Fibroblast of lung (primary cell): ENCODE data around the gene PCP4. TPM values are rescaled to one million over a fixed set of nuclear protein-coding genes. Genes with fewer than 3 reads are reported as not detected.

Source experiments
- DNase-seq, 2 donors: peaks; one replicate each; pipeline versions ENCODE4 v3.0.0 to v3.0.0-alpha.2; 2010; ENCODE audit warnings: low read depth in 2 of 2
- H2AFZ ChIP-seq: 2 replicates; pipeline ENCODE4 v1.5.1; 2012; ENCODE audit warnings: low read length, control low read depth, inconsistent platforms
- H3K27ac ChIP-seq: 2 replicates; pipeline ENCODE4 v1.5.1; 2011; ENCODE audit warnings: low read length, control low read depth; ENCODE audit not compliant: insufficient read depth
- H3K27me3 ChIP-seq: 2 replicates; pipeline ENCODE4 v1.5.1; 2011; ENCODE audit warnings: mild to moderate bottlenecking, low read length; ENCODE audit not compliant: control insufficient read depth, insufficient read depth
- H3K36me3 ChIP-seq: 2 replicates; pipeline ENCODE4 v1.5.1; 2011; ENCODE audit warnings: low read length; ENCODE audit not compliant: control insufficient read depth, insufficient read depth
- H3K4me1 ChIP-seq: 2 replicates; pipeline ENCODE4 v1.5.1; 2011; ENCODE audit warnings: low read length; ENCODE audit not compliant: control insufficient read depth, insufficient read depth; ENCODE audit errors: extremely low read depth
- H3K4me2 ChIP-seq: 2 replicates; pipeline ENCODE4 v1.5.1; 2011; ENCODE audit warnings: low read length, control low read depth; ENCODE audit not compliant: insufficient read depth; ENCODE audit errors: extremely low read depth
- H3K4me3 ChIP-seq, 4 experiments: fragments of 200-600 bp in 1 of 4; sonication (generic) in 1 of 4; replicated peaks in 1 of 4; 2 replicates each; pipeline ENCODE4 v1.5.1; 2011 to 2016; ENCODE audit warnings: low read length in 4 of 4, low read depth in 3 of 4, mild to moderate bottlenecking in 3 of 4, control low read depth in 2 of 4, inconsistent platforms in 1 of 4, mixed read lengths in 1 of 4; ENCODE audit not compliant: insufficient read depth in 1 of 4; ENCODE audit errors: control extremely low read depth in 1 of 4
- H3K79me2 ChIP-seq: 2 replicates; pipeline ENCODE4 v1.5.1; 2012; ENCODE audit warnings: mild to moderate bottlenecking, low read length, inconsistent platforms; ENCODE audit not compliant: control insufficient read depth, insufficient read depth
- H3K9ac ChIP-seq: 2 replicates; pipeline ENCODE4 v1.5.1; 2011; ENCODE audit warnings: mild to moderate bottlenecking, low read length, control low read depth; ENCODE audit not compliant: insufficient read depth
- H3K9me3 ChIP-seq: 2 replicates; pipeline ENCODE4 v1.5.1; 2012; ENCODE audit warnings: low read depth, low read length; ENCODE audit not compliant: control insufficient read depth, insufficient read depth
- H4K20me1 ChIP-seq: 2 replicates; pipeline ENCODE4 v1.5.1; 2011; ENCODE audit warnings: low read length; ENCODE audit not compliant: control insufficient read depth, insufficient read depth; ENCODE audit errors: extremely low read depth
- EZH2 ChIP-seq: IDR thresholded peaks from 2 replicates; pipeline ENCODE4 v1.5.1; 2012; ENCODE audit warnings: low read length, control low read depth, mild to moderate bottlenecking; ENCODE audit errors: missing control alignments
- polyA plus RNA-seq, 2 donors: library from polyadenylated mRNA; depleted of rRNA in 1 of 2; stranded (reverse) in 1 of 2; unstranded in 1 of 2; fragments of >200 nt; gene quantifications; 2 replicates each; pipeline ENCODE4 v1.2.1, GENCODE V29; 2011 to 2012; ENCODE audit warnings: missing spikeins in 1 of 2
- total RNA-seq: library from RNA; depleted of rRNA; stranded (reverse); fragments of >200 nt; gene quantifications from 2 replicates; pipeline ENCODE4 v1.2.1, GENCODE V29; 2014
- TF ChIP-seq, protein P1 (sequence below), 2 donors: IDR thresholded peaks in 1 of 2; conservative IDR thresholded peaks in 1 of 2; 1 replicate in 1 of 2; 2 replicates in 1 of 2; pipeline ENCODE4 v1.5.1; 2011 to 2012; ENCODE audit warnings: low read length in 2 of 2, control low read depth in 1 of 2, inconsistent platforms in 1 of 2, low read depth in 1 of 2, mild to moderate bottlenecking in 1 of 2

PCP4 gene
- total and polyA plus RNA-seq, 2 donors (not counting 1 experiment from before 2014, with no cell fraction given) = not detected

GRCh38 chr21:39955326-39955725 is 88.1 kb downstream of the PCP4 start:
- Histone ChIP-seq H3K36me3 (no peaks in the 10 kb centered on the region), H3K4me2 (no peak overlapping the region), H3K4me3 (no peak overlapping the region), H3K27me3 (no peaks in the 10 kb centered on the region), H3K27ac (no peak overlapping the region), H3K9ac (no peak overlapping the region), H3K9me3 (no peaks in the 10 kb centered on the region), H4K20me1 (no peaks in the 10 kb centered on the region), H3K4me1 (no peaks in the 10 kb centered on the region), H3K79me2 (no peaks in the 10 kb centered on the region), H2AFZ (no peak overlapping the region)
- DNase-seq = no peak
- TF ChIP-seq EZH2 = no peak

- no peaks in the 10 kb centered on the region for H3K9me3 ChIP-seq
- H3K27me3 ChIP-seq = no peaks in the 10 kb centered on the region
- H3K36me3 ChIP-seq = no peaks in the 10 kb centered on the region
- H3K9ac ChIP-seq = no peak overlapping the region
- no peak overlapping the region for H3K4me2 ChIP-seq
- H3K79me2 ChIP-seq = no peaks in the 10 kb centered on the region
- no peak overlapping the region for H3K27ac ChIP-seq
- no peaks in the 10 kb centered on the region for H4K20me1 ChIP-seq
- H2AFZ ChIP-seq = no peak overlapping the region
- H3K4me1 ChIP-seq = no peaks in the 10 kb centered on the region
- no peak overlapping the region for H3K4me3 ChIP-seq
- TF ChIP-seq, protein P1, sequence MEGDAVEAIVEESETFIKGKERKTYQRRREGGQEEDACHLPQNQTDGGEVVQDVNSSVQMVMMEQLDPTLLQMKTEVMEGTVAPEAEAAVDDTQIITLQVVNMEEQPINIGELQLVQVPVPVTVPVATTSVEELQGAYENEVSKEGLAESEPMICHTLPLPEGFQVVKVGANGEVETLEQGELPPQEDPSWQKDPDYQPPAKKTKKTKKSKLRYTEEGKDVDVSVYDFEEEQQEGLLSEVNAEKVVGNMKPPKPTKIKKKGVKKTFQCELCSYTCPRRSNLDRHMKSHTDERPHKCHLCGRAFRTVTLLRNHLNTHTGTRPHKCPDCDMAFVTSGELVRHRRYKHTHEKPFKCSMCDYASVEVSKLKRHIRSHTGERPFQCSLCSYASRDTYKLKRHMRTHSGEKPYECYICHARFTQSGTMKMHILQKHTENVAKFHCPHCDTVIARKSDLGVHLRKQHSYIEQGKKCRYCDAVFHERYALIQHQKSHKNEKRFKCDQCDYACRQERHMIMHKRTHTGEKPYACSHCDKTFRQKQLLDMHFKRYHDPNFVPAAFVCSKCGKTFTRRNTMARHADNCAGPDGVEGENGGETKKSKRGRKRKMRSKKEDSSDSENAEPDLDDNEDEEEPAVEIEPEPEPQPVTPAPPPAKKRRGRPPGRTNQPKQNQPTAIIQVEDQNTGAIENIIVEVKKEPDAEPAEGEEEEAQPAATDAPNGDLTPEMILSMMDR (conservative IDR thresholded peaks at IDR 0.05 in 1 of 2, IDR thresholded peaks at IDR 0.05 in 1 of 2; ENCODE audit: low read depth in 1 of 2, low read length in 2 of 2) = no peak
- TF ChIP-seq EZH2 = no peak
- DNase-seq = no peak
Observed at GRCh38 chr21:39956586-39956985, 89.3 kb downstream of the PCP4 start.

- H3K9ac ChIP-seq = no peak overlapping the region
- no peak for DNase-seq
- no peaks in the 10 kb centered on the region for H3K27me3 ChIP-seq
- H4K20me1 ChIP-seq = no peaks in the 10 kb centered on the region
- H3K36me3 ChIP-seq = no peaks in the 10 kb centered on the region
- H3K4me3 ChIP-seq = no peak overlapping the region
- TF ChIP-seq EZH2 = no peak
- TF ChIP-seq, protein P1 (conservative IDR thresholded peaks at IDR 0.05 in 1 of 2, IDR thresholded peaks at IDR 0.05 in 1 of 2; ENCODE audit: low read depth in 1 of 2, low read length in 2 of 2) = no peak
- H3K4me1 ChIP-seq = no peaks in the 10 kb centered on the region
- no peaks in the 10 kb centered on the region for H3K9me3 ChIP-seq
- no peak overlapping the region for H3K4me2 ChIP-seq
- H2AFZ ChIP-seq = no peak overlapping the region
- H3K79me2 ChIP-seq = no peaks in the 10 kb centered on the region
- no peak overlapping the region for H3K27ac ChIP-seq
Observed at GRCh38 chr21:39958731-39959130, 91.5 kb downstream of the PCP4 start.
